ENCODE measurements around the gene SKAP1.

Gene SKAP1

DNA sequence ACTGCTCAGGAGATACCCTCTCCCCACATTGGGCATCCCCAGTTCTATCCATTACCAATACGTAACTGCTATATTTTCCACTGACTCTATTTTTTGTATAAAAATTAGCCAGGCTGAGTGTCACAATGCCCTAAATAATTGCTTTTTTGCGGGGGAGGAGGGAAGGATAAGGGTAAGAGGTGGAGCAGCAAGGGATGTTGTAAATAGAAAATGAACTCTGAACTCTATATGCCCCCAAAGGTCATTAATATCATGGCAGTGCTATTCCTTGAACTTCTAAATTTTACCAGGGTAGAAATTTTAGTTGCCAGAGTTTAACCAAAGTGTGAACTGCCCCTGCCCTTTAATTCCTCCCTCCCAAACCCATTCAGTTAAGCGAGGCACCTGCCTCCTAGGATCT lies 118.7 kb downstream of the SKAP1 start:
- H2AFZ ChIP-seq (ENCODE audit: low read depth, low read length, severe bottlenecking): no peak overlapping the region
- no peaks in the 10 kb centered on the region for H3K36me3 ChIP-seq (ENCODE audit: low read length)
- no peaks in the 10 kb centered on the region for H3K27me3 ChIP-seq (ENCODE audit: low read length)
- H4K20me1 ChIP-seq (ENCODE audit: low read depth, low read length): no peaks in the 10 kb centered on the region
- H3K9me2 ChIP-seq (replicated peaks; ENCODE audit: insufficient read depth, low read length): no peaks in the 10 kb centered on the region
- H3K4me3 ChIP-seq (ENCODE audit: insufficient read depth, low read length, poor library complexity, severe bottlenecking): no peak overlapping the region
- H3K79me2 ChIP-seq (ENCODE audit: insufficient read depth, low read length): no peaks in the 10 kb centered on the region
- TF ChIP-seq EZH2phosphoT487 (conservative IDR thresholded peaks at IDR 0.05; ENCODE audit: low read length): no peak
- TF ChIP-seq, protein P1, sequence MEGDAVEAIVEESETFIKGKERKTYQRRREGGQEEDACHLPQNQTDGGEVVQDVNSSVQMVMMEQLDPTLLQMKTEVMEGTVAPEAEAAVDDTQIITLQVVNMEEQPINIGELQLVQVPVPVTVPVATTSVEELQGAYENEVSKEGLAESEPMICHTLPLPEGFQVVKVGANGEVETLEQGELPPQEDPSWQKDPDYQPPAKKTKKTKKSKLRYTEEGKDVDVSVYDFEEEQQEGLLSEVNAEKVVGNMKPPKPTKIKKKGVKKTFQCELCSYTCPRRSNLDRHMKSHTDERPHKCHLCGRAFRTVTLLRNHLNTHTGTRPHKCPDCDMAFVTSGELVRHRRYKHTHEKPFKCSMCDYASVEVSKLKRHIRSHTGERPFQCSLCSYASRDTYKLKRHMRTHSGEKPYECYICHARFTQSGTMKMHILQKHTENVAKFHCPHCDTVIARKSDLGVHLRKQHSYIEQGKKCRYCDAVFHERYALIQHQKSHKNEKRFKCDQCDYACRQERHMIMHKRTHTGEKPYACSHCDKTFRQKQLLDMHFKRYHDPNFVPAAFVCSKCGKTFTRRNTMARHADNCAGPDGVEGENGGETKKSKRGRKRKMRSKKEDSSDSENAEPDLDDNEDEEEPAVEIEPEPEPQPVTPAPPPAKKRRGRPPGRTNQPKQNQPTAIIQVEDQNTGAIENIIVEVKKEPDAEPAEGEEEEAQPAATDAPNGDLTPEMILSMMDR (IDR thresholded peaks at IDR 0.05; ENCODE audit: insufficient read depth, low read length, poor library complexity, severe bottlenecking): no peak
- no peak overlapping the region for H3K4me2 ChIP-seq (ENCODE audit: low read depth, low read length, poor library complexity, severe bottlenecking)
- no peaks in the 10 kb centered on the region for H3F3A ChIP-seq (ENCODE audit: insufficient read depth)
- H3K9me3 ChIP-seq (ENCODE audit: insufficient read depth, low read length): no peaks in the 10 kb centered on the region
- H3K27ac ChIP-seq (ENCODE audit: low read depth, low read length): no peak overlapping the region
- H3K9ac ChIP-seq (ENCODE audit: low read length): no peak overlapping the region

DNA sequence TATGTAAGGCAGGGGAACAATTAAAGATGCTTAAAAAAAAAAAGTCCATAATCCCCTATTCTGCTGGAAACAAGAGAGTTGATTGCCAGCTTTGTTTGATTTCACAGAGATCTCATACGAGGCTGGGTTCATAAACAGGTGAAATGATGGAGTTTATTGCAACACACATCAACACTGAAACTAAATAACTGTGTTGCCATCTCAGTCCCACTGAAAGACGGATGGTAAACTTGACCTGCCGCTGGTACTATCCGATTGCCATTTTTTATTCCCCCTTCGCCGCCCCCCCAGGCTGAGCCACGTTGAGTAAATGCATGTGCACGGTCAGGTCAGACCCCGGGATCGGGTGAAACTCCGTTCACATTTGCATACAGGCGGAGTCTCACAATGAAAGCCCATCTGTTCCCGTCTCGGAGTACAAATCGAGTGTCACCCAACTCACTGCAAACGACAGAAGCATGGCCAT lies 119.2 kb downstream of the SKAP1 start:
- Histone ChIP-seq H4K20me1 (ENCODE audit: low read depth, low read length) (no peaks in the 10 kb centered on the region), H2AFZ (ENCODE audit: low read depth, low read length, severe bottlenecking) (no peak overlapping the region), H3K9me2 (replicated peaks; ENCODE audit: insufficient read depth, low read length) (no peaks in the 10 kb centered on the region), H3F3A (ENCODE audit: insufficient read depth) (no peaks in the 10 kb centered on the region), H3K4me2 (ENCODE audit: low read depth, low read length, poor library complexity, severe bottlenecking) (no peak overlapping the region), H3K79me2 (ENCODE audit: insufficient read depth, low read length) (no peaks in the 10 kb centered on the region), H3K27ac (ENCODE audit: low read depth, low read length) (no peak overlapping the region), H3K4me3 (ENCODE audit: insufficient read depth, low read length, poor library complexity, severe bottlenecking) (no peak overlapping the region), H3K36me3 (ENCODE audit: low read length) (no peaks in the 10 kb centered on the region), H3K9me3 (ENCODE audit: insufficient read depth, low read length) (no peaks in the 10 kb centered on the region), H3K9ac (ENCODE audit: low read length) (no peak overlapping the region), H3K27me3 (ENCODE audit: low read length) (no peaks in the 10 kb centered on the region)
- TF ChIP-seq, protein P1 (IDR thresholded peaks at IDR 0.05; ENCODE audit: insufficient read depth, low read length, poor library complexity, severe bottlenecking): no peak
- TF ChIP-seq EZH2phosphoT487 (conservative IDR thresholded peaks at IDR 0.05; ENCODE audit: low read length): no peak

DNA sequence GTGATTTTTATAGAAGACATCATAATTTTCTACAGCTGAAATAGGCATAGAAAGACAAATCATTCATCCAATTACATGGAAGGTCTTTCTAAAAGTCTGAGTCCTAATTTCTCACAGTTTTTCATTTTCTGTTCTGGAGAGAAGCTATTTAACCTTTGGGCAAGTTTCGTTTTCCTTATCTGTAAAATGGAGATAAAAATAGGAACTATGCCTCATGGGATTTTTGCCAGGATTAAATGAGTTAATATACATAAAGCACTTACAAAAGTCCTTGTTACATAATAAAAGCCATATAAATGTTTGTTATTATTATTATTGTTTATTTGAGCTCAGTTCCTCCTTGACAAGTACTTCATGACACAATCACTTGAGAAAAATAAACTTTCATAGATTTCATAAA lies 121.4 kb downstream of the SKAP1 start:
- H3K79me2 ChIP-seq (ENCODE audit: insufficient read depth, low read length): no peaks in the 10 kb centered on the region
- H3K36me3 ChIP-seq (ENCODE audit: low read length): no peaks in the 10 kb centered on the region
- no peak overlapping the region for H3K9ac ChIP-seq (ENCODE audit: low read length)
- H3K9me2 ChIP-seq (replicated peaks; ENCODE audit: insufficient read depth, low read length): no peaks in the 10 kb centered on the region
- no peaks in the 10 kb centered on the region for H3F3A ChIP-seq (ENCODE audit: insufficient read depth)
- H3K4me3 ChIP-seq (ENCODE audit: insufficient read depth, low read length, poor library complexity, severe bottlenecking): no peak overlapping the region
- H3K4me2 ChIP-seq (ENCODE audit: low read depth, low read length, poor library complexity, severe bottlenecking): no peak overlapping the region
- H3K9me3 ChIP-seq (ENCODE audit: insufficient read depth, low read length): no peaks in the 10 kb centered on the region
- H3K27me3 ChIP-seq (ENCODE audit: low read length): no peaks in the 10 kb centered on the region
- H2AFZ ChIP-seq (ENCODE audit: low read depth, low read length, severe bottlenecking): no peak overlapping the region
- TF ChIP-seq EZH2phosphoT487 (conservative IDR thresholded peaks at IDR 0.05; ENCODE audit: low read length): no peak
- TF ChIP-seq, protein P1 (IDR thresholded peaks at IDR 0.05; ENCODE audit: insufficient read depth, low read length, poor library complexity, severe bottlenecking): no peak
- H3K27ac ChIP-seq (ENCODE audit: low read depth, low read length): no peak overlapping the region
- H4K20me1 ChIP-seq (ENCODE audit: low read depth, low read length): no peaks in the 10 kb centered on the region

Data from SU-DHL-6 (cell line).